Loucy (cell line): ENCODE results near the gene ALKBH3.

ENCODE experiments used
- CTCF ChIP-seq: fragments of 200-600 bp; sonication (generic); conservative IDR thresholded peaks from 2 replicates; pipeline ENCODE4 v1.5.1; 2014; ENCODE audit warnings: mild to moderate bottlenecking, antibody characterized with exemption, low read length
- EZH2phosphoT487 ChIP-seq: fragments of 200-600 bp; IDR thresholded peaks from 2 replicates; pipeline ENCODE4 v1.6.1; 2018; ENCODE audit warnings: antibody characterized with exemption, mild to moderate bottlenecking, moderate library complexity, borderline replicate concordance

GRCh38 chr11:43924112-43924855, 43.7 kb downstream of the ALKBH3 start:
- TF ChIP-seq CTCF: peak; percentile 34; the same call in 1 of the 2 replicates
- TF ChIP-seq EZH2phosphoT487: no peak
